SU-DHL-6 (cell line): Measurements from ENCODE around the gene KLHL22.
"Not testable (repeated sequence)": the region's sequence is repeated elsewhere in the genome, so short reads cannot be mapped to it uniquely, and the experiment has no call there.

Source experiments
- H2AFZ ChIP-seq: fragments of 200-600 bp; sonication (generic); 2 replicates; pipeline ENCODE4 v1.6.1; 2014; ENCODE audit warnings: low read depth, mild to moderate bottlenecking, moderate library complexity, mixed read lengths, antibody characterized with exemption, low read length; ENCODE audit not compliant: severe bottlenecking
- H3F3A ChIP-seq: fragments of 200-600 bp; shearing (Covaris generic); 2 replicates; pipeline ENCODE4 v1.6.0; 2016; ENCODE audit warnings: antibody characterized with exemption, mild to moderate bottlenecking; ENCODE audit not compliant: insufficient read depth
- H3K27ac ChIP-seq: fragments of 200-600 bp; sonication (generic); 2 replicates; pipeline ENCODE4 v1.5.1; 2016; ENCODE audit warnings: low read depth, mild to moderate bottlenecking, low read length, moderate library complexity, mixed read lengths
- H3K27me3 ChIP-seq: fragments of 200-600 bp; sonication (generic), shearing (Covaris generic); 2 replicates; pipeline ENCODE4 v1.6.0; 2014; ENCODE audit warnings: mild to moderate bottlenecking, low read length
- H3K36me3 ChIP-seq: fragments of 200-600 bp; sonication (generic); 2 replicates; pipeline ENCODE4 v1.6.1; 2014; ENCODE audit warnings: mild to moderate bottlenecking, low read length, mixed read lengths
- H3K4me2 ChIP-seq: fragments of 300-600, 200-600 bp; shearing (Covaris generic), sonication (generic); 2 replicates; pipeline ENCODE4 v1.6.0; 2014; ENCODE audit warnings: low read length, low read depth, mild to moderate bottlenecking; ENCODE audit not compliant: poor library complexity, severe bottlenecking
- H3K4me3 ChIP-seq: fragments of 200-600 bp; sonication (generic); 2 replicates; pipeline ENCODE4 v1.5.1; 2014; ENCODE audit warnings: antibody characterized with exemption, low read length, mild to moderate bottlenecking, mixed read lengths; ENCODE audit not compliant: insufficient read depth, poor library complexity, severe bottlenecking
- H3K79me2 ChIP-seq: fragments of 200-600 bp; sonication (generic); 2 replicates; pipeline ENCODE4 v1.6.1; 2014; ENCODE audit warnings: mild to moderate bottlenecking, low read length, moderate library complexity; ENCODE audit not compliant: insufficient read depth
- H3K9ac ChIP-seq: fragments of 200-600 bp; sonication (generic); 2 replicates; pipeline ENCODE4 v1.7.0; 2014; ENCODE audit warnings: mild to moderate bottlenecking, low read length
- H3K9me2 ChIP-seq: fragments of 200-600 bp; sonication (generic); replicated peaks from 2 replicates; pipeline ENCODE4 v1.6.1; 2014; ENCODE audit warnings: low read length; ENCODE audit not compliant: insufficient read depth
- H3K9me3 ChIP-seq: fragments of 200-600 bp; sonication (generic); 2 replicates; pipeline ENCODE4 v1.6.1; 2014; ENCODE audit warnings: low read length, mixed read lengths; ENCODE audit not compliant: insufficient read depth
- H4K20me1 ChIP-seq: fragments of 200-600 bp; sonication (generic); 2 replicates; pipeline ENCODE4 v1.6.1; 2014; ENCODE audit warnings: low read depth, mild to moderate bottlenecking, antibody characterized with exemption, low read length, moderate library complexity, mixed read lengths
- CTCF ChIP-seq: fragments of 200-600 bp; sonication (generic); IDR thresholded peaks from one replicate; pipeline ENCODE4 v1.5.1; 2017; ENCODE audit warnings: antibody characterized with exemption, mild to moderate bottlenecking, low read length, moderate library complexity; ENCODE audit not compliant: insufficient read depth, poor library complexity, severe bottlenecking
- EZH2phosphoT487 ChIP-seq: fragments of 200-600 bp; sonication (generic), shearing (Covaris generic); conservative IDR thresholded peaks from 2 replicates; pipeline ENCODE4 v1.6.1; 2018; ENCODE audit warnings: mild to moderate bottlenecking, antibody characterized with exemption, low read length, moderate library complexity, mixed read lengths

KLHL22 gene

GRCh38 chr22:20420157-20420842, 75.3 kb downstream of the KLHL22 start:
- no peak overlapping the region for H3K4me2 ChIP-seq
- H3K79me2 ChIP-seq, result no peaks in the 10 kb centered on the region
- no peak overlapping the region for H2AFZ ChIP-seq
- H4K20me1 ChIP-seq, result no peaks in the 10 kb centered on the region
- H3K9me2 ChIP-seq, result no peaks in the 10 kb centered on the region
- H3K27me3 ChIP-seq, result no peaks in the 10 kb centered on the region
- no peak for TF ChIP-seq CTCF
- no peak for TF ChIP-seq EZH2phosphoT487
- no peaks in the 10 kb centered on the region for H3F3A ChIP-seq
- H3K36me3 ChIP-seq, result no peaks in the 10 kb centered on the region
- no peak overlapping the region for H3K4me3 ChIP-seq
- no peak overlapping the region for H3K9ac ChIP-seq
- no peak overlapping the region for H3K27ac ChIP-seq
- no peaks in the 10 kb centered on the region for H3K9me3 ChIP-seq

DNA sequence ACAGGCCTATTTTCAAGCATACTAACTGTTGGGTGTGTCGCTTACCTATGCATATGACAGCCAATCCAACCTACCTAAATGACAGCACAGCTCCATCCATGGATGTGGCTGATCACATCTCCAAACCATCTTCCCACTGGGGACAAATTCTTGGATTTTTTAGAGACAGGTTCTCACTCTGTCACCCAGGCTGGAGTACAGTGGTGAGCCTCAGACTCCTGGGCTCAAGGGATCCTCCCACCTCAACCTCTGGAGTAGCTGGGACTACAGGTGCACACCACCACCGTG, 76.0 kb downstream of the KLHL22 start:
- H3K9me2 ChIP-seq, result no peaks in the 10 kb centered on the region
- H3K27ac ChIP-seq, result no peak overlapping the region
- TF ChIP-seq CTCF (no peak), EZH2phosphoT487 (no peak)
- H2AFZ ChIP-seq, result no peak overlapping the region
- H3K4me3 ChIP-seq, result no peak overlapping the region
- no peaks in the 10 kb centered on the region for H4K20me1 ChIP-seq
- no peaks in the 10 kb centered on the region for H3F3A ChIP-seq
- no peaks in the 10 kb centered on the region for H3K36me3 ChIP-seq
- H3K9me3 ChIP-seq, result no peaks in the 10 kb centered on the region
- H3K9ac ChIP-seq, result no peak overlapping the region
- H3K4me2 ChIP-seq, result no peak overlapping the region
- no peaks in the 10 kb centered on the region for H3K27me3 ChIP-seq
- H3K79me2 ChIP-seq, result no peaks in the 10 kb centered on the region

- H3K4me2 ChIP-seq, result peak overlapping the region; percentile 20
These were observed 77.3 kb downstream of the KLHL22 start for GRCh38 chr22:20418211-20418788.

GRCh38 chr22:20415699-20416098, 79.9 kb downstream of the KLHL22 start:
- not testable (repeated sequence) for H3K9ac ChIP-seq, H3K4me2 ChIP-seq, H2AFZ ChIP-seq, H3K79me2 ChIP-seq, H3K36me3 ChIP-seq, H3K27me3 ChIP-seq, H3K4me3 ChIP-seq, H3K9me2 ChIP-seq, H3K9me3 ChIP-seq, H3K27ac ChIP-seq, H3F3A ChIP-seq, H4K20me1 ChIP-seq

More at GRCh38 chr22:20418211-20418788, 77.3 kb downstream of the KLHL22 start:
- no peak overlapping the region for H2AFZ ChIP-seq
- no peaks in the 10 kb centered on the region for H3K36me3 ChIP-seq
- no peaks in the 10 kb centered on the region for H3F3A ChIP-seq
- H3K27me3 ChIP-seq, result no peaks in the 10 kb centered on the region
- no peaks in the 10 kb centered on the region for H3K9me3 ChIP-seq
- H3K27ac ChIP-seq, result no peak overlapping the region
- no peaks in the 10 kb centered on the region for H4K20me1 ChIP-seq
- H3K4me3 ChIP-seq, result no peak overlapping the region
- no peaks in the 10 kb centered on the region for H3K9me2 ChIP-seq
- no peak overlapping the region for H3K9ac ChIP-seq
- peak; percentile 17 for TF ChIP-seq CTCF
- no peak for TF ChIP-seq EZH2phosphoT487
- no peaks in the 10 kb centered on the region for H3K79me2 ChIP-seq

GRCh38 chr22:20415241-20415640, 80.4 kb downstream of the KLHL22 start:
- H3K9me3 ChIP-seq, H3K27me3 ChIP-seq, H3K4me2 ChIP-seq, H3K9me2 ChIP-seq, H3K79me2 ChIP-seq, H3K36me3 ChIP-seq, H3F3A ChIP-seq, H2AFZ ChIP-seq, H3K4me3 ChIP-seq, H3K27ac ChIP-seq, H3K9ac ChIP-seq, H4K20me1 ChIP-seq: not testable (repeated sequence)
